Posterior vena cava (tissue), 2 donors: ENCODE results near the gene DUSP22. TPM values are rescaled to one million over a fixed set of nuclear protein-coding genes. Genes with fewer than 3 reads are reported as not detected.

Experiments
- DNase-seq: peaks from one replicate; pipeline ENCODE4 v3.0.0-alpha.2; 2020; ENCODE audit warnings: low spot score
- intact Hi-C, 2 donors: fragments of 100-400 bp; cut with DNase I; formaldehyde crosslinking; loops; one replicate each; pipeline versions ENCODE4 v1.14.1 to v1.14.2; 2022 to 2023
- total RNA-seq, 2 donors: library from RNA; stranded (reverse); fragmentation: NEBNext Ultra II Directional; extraction: Animal tissue kit (Norgen Biotek cat#: 25700); gene quantifications; one replicate each; pipeline ENCODE4 v1.2.1, GENCODE V29; 2021
- donor health status: DM: yes; HTN: yes; CAD: no.
- donor health status: DM: yes; HTN: yes; CAD: no.

DUSP22 gene
- total RNA-seq, 2 donors from 2014 or later = 45.7 to 51.8 TPM

GRCh38 chr6:330948-331347, 38.7 kb downstream of the DUSP22 start:
- no peak for DNase-seq
- intact Hi-C loops = no loop called here

DNA sequence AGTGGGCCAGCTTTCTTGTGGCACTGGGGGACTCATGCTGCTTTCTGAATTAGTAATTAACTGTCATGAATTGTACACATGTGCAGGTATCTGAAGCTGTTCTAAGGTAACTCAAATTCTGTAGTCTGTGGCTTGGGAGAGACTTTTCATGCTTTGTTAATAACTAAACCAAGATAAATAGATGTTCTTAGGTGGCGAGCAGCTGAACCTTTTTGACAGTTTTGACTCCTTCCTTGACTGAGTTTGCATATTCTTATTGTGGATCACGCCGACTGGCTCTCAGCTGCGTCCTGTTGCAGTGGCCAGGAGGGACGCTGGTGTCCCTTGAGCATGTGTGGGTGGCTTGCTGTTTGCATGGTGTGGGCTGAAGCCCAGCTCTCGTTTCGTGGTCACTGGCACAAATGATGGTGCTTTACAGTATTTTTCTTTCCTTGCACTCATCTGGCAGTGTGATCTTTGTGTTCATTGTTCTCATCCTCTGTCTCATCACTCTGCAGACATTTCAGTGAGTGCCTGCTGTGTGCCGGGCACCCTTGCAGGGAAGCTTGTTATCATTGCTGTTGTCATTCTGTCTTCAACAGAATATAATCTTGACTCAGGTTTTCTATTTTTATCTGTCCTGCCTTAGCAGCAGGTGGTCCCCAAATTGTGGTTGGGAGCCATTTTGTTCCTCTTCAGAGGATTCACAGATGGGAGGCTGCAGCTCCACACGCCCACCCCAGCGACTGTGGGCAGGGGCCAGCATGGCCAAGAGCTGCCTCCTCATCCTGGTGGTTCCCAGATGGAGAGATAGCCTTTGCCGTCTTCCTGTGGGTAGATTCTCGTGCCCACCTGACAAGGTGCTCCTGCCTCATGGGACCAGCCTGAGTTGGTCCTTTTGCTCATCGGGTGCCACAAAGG, 39.6 kb downstream of the DUSP22 start:
- intact Hi-C loops = no loop called here
- DNase-seq = peak; percentile 82

DNA sequence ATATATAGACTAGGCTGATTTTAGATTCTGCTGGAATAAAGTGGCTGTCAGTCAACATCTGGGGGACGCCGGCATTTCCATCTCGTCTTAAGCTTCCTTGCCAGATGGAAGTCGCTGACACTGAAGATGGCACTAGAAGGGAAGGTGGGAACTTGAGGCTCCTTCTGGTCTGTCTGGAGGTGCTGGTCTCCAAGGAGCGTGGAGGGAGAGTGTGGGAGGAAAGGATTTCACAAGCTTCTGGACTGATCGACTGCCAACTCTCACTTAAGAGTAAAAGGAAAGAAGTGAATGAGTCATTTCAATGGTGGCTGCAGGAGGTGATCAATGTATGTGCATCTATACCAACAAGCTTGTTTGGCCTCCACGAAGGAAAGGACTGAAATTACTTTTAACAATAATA, 40.4 kb downstream of the DUSP22 start:
- DNase-seq = peak; percentile 71
- intact Hi-C loops = no loop called here

GRCh38 chr6:333379-334002, 41.2 kb downstream of the DUSP22 start:
- intact Hi-C loops = no loop called here
- DNase-seq = peak; percentile 79

DNA sequence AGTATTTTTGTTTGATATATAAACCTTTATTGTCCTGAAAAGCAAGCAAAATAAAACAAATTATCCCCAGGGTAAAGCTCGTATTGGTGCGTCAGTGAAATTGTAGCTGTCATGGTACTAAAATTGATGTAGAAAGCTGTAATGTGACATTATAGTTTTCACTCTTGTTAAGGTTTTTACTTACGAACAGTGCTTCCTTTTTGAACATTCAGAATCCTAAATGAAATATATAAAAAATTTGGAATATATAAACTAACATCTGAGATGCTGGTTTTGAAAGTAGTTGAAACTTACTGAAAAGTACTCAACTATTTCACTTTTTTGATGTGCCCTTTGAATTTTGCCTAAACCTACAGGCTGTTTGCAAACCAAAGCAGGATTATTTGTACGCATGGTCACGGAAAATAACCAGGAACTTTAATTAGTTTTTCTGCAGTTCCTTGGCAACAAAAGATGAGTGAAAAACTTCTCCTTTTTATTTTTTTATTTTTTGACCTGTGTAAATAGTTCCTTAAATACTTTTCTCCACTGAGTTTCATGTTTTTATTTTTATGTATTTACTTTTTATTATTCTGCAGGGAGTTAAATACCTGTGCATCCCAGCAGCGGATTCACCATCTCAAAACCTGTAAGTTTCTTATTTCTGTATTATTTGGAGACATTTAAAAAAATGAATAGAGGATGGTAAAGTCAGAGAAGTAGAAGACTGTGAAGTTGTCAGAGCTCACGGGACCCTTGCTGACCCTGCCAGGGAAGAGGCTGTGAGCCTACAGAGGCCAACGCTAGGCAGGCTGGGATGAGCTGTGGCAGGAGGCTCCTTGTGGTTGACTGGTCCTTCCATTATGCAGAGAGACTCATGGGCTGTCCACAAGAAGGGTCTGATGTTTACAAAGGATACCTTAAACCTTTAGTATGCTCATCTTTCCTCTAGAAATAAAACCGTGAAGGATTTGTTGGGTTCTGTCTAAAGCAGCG, 42.5 kb downstream of the DUSP22 start:
- DNase-seq = peak; percentile 31
- intact Hi-C loops = no loop called here

GRCh38 chr6:335572-335971, 43.3 kb downstream of the DUSP22 start:
- intact Hi-C loops = no loop called here
- peak; percentile 76 for DNase-seq

DNA sequence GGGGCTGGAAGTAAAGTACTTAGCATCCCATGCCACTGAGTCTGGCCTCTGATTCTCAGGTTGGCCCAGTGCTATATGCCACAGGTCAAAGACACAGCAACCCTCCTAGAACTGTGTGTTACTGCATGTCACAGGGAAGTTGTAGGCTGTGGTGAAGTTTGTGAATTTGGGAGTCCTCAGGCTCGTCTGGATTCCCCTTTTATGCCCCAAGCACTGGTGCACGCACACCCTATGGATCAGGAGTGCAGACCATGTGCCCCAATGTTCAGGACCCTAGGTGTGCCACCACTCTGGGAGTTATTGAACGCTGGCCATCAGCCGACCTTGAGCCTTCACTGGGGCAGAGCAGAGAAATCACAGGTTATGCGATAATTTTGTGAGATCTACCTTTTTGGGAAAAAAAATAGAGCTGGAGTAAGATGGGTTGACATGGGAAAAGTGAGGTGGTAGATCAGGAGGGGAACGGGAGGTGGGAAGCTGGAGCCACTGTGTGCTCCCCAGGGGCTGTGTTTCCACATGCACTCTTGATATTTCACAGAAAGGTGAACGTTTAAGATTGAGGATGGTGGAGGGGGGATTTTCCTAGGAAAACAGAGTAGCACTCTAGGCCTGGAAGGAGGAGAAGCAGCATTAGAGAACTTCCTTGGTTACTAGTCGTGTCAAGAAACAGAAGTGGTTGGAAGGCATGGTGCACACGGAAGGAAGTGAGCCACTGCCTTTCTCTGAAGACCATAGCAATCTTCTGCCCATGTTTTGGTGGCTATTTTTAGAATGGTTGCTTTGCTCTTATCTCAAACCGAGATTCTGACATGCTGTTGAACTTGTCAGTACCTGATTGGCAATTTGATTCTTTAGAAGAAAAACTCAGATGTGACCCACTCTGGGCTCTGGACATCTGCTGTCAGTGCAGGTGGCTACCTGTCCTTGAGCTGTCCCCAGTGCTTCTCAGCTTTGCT, 44.1 kb downstream of the DUSP22 start:
- peak; percentile 72 for DNase-seq
- intact Hi-C loops = no loop called here

DNA sequence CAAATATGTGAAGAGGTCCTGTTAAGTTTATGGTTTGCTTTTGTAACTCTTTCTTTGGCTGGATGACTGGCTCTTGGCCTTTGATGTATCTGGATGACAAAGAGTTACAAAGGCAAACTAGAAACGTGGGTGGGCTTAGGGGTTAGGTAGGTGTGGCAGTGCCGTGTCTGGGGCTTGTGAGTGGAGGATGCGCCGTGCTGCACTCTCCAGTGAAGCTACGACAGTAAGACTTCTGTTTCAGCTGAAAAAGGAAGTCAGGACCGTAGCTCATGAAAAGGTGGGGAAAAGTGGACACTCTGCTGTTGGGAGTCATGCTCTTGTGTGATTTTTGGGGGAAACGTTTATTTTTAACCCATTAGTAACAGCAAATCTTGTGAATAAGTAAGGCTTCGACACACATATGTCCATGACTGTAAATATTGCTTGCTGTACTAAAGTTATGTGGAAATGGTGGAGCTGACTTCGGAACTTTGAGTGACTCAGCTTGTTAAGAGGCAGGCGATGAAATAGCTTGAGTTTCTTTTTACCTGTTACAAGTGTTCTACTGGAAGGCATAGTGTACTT, 45.6 kb downstream of the DUSP22 start:
- intact Hi-C loops = no loop called here
- peak; percentile 44 for DNase-seq

- DNase-seq = peak; percentile 48
- intact Hi-C loops = no loop called here
Measured at GRCh38 chr6:338815-339262, 46.6 kb downstream of the DUSP22 start.

- no peak for DNase-seq
- intact Hi-C loops = no loop called here
Measured at GRCh38 chr6:339480-339879, 47.2 kb downstream of the DUSP22 start.

DNA sequence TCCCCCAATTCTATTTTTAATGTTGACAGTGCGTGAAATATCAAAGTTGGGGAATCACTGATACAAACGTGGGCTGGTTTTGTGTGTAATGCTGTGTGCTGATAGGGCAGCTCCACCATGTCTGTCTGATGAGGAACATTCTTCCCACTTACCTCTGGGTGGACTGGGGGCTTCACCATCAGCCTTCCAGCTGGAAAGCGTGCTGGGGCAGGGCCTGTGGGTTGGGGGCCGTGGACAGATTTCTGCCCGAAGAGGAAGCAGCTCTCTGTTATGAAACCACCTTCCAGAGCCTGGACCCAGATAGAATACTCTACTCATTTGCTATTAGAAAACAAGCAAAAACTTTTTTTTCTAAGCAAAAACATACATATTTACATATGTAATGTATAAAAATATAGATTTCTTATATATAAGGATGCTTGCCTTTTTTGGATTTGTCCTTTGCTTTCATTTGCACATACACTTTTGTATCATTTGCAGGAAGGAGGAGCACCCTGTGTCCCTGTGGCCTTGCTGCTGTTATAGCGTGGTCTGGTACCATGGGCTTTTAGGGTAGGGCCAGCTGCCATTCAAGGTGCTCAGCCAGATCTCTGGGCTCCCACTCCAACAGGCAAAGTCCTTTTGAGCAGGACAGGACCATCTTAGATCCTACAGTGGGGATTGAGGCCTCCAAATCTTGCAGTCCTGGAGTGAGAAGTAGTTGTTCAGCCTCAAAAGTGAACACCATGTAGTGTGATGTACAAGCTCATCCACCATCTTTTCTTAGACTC, 48.1 kb downstream of the DUSP22 start:
- peak; percentile 78 for DNase-seq

GRCh38 chr6:340991-341827, 48.9 kb downstream of the DUSP22 start:
- peak; percentile 88 for DNase-seq
- intact Hi-C loops = no loop called here

More for the DNA sequence above, 48.1 kb downstream of the DUSP22 start:
- intact Hi-C loops = no loop called here

DNA sequence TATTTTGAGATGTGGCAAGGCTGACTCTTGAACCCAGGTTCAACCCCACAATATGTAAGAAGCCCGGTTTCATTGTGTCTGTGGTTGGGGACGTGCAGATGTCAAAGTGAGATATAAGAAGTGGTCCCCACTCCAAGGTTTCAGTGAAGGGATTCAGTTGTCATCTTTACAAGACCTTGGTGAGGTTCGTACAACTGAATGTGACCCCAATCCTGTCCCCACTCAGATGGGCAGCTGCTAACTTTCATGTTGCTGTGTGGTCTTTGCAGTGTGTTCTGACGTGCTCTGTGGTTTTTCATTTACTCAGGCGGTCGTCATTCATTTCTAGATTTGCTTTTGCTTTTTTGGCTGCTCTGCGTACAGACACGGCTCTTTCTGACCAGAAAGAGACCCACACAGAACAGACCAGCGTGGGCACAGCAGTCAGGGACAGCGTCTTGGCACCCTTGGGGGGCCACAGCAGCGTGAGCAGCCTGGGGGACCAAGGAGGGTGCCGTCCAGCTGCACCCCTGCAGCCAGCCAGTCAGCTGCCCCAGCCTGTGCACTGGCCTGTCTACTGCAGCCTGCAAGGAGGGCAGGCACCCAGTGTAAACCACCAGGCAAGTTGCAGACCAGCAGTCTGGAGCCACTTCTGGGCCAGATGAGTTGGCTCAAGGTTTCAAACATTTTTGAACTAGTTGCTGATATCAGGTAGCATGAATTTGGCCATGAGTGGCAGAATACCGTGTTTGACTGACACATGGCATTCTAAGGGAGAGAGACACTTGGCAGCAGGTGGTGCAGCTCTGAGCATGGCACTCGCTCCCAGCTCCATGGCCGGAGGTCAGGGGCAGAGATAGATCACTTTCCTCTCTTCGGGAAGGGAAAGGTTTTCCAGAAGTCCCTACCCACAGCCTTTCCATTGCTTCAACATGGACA, 49.9 kb downstream of the DUSP22 start:
- intact Hi-C loops = no loop called here
- DNase-seq = peak; percentile 72

DNA sequence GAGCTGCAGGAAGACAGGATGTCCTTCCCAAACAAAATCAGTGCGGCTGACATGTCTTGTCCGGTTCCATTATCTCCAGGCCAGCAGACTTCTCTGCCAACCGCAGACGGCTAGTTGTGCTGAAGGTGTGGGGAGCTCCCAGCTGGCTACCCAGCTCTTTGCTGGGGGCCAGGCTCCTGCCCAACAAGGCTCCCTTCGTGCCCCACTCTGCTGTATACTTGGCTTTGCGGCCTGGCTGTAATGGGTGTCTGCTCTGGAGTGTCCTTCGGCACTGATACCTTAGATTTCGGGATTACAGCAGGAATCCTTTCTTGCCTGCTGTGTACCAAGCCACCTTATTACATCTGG, 50.5 kb downstream of the DUSP22 start:
- DNase-seq = peak; percentile 78
- intact Hi-C loops = no loop called here

DNA sequence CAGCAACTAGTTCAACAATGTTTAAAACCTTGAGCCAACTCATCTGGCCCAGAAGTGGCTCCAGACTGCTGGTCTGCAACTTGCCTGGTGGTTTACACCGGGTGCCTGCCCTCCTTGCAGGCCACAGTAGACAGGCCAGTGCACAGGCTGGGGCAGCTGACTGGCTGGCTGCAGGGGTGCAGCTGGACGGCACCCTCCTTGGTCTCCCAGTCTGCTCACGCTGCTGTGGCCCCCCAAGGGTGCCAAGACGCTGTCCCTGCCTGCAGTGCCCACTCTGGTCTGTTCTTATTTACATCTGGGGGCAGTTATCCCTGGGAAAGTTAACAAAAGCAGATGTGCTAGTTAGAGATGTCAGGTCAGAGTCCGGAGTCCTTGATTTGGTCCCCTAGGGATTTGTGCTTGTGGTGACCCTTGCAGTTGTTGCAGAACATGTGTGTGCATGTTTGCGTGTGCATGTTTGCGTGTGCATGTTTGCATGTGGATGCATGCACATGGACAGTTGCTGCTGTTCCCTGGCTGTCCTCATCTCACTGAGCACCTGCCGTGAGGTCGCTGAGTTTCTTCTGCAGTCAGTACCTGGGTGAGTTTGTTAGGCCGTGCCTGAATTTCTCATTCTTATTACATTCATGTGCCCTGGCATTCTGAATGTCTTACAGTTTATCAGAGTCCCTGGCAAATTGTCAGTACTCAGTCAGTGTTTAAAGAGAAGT, 51.1 kb downstream of the DUSP22 start:
- intact Hi-C loops = no loop called here

More for the DNA sequence above, 51.1 kb downstream of the DUSP22 start:
- peak; percentile 78 for DNase-seq
